ES-I3 (cell line): ENCODE measurements around the gene POTEI.
"Not testable (repeated sequence)": the region's sequence is repeated elsewhere in the genome, so short reads cannot be mapped to it uniquely, and the experiment has no call there.

ENCODE experiments used
- H3K36me3 ChIP-seq: 2 replicates; pipeline ENCODE4 v1.6.1; 2013; ENCODE audit warnings: mild to moderate bottlenecking, low read length, control low read depth, moderate library complexity; ENCODE audit not compliant: insufficient read depth
- H3K4me1 ChIP-seq: 2 replicates; pipeline ENCODE4 v1.6.1; 2013; ENCODE audit warnings: mild to moderate bottlenecking, control low read depth, low read length; ENCODE audit not compliant: insufficient read depth
- H3K9ac ChIP-seq: 2 replicates; pipeline ENCODE4 v1.6.1; 2013; ENCODE audit warnings: low read depth, mild to moderate bottlenecking, low read length, moderate library complexity
- H3K9me3 ChIP-seq: 2 replicates; pipeline ENCODE4 v1.6.1; 2013; ENCODE audit warnings: mild to moderate bottlenecking, low read length, moderate library complexity; ENCODE audit not compliant: control insufficient read depth, insufficient read depth

Gene POTEI

DNA sequence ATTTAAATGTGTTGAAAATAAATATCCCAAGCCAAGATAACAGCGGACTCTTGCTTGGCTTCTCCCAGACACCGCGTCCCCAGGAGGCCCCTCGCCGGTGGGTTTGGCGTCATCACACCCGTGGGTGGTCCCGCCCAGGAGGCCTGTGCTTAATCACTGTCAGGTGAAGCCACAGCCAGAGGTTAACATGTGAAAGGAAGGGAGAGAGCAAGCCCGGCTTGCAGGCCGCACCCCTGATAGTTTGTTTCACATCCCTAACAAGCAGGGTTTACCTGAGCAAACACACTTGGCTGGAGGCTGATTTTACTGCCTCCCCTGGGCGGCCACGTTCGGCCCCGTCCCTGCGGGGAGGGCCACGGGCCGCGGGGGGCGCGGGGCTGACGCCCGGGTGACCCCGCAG, 13.3 kb upstream of the POTEI start:
- H3K9ac ChIP-seq, H3K36me3 ChIP-seq, H3K4me1 ChIP-seq, H3K9me3 ChIP-seq: not testable (repeated sequence)

GRCh38 chr2:130520992-130521391, 11.9 kb upstream of the POTEI start, which contains the start of gene CFC1B:
Gene CFC1B, plus strand, starts transcription at chr2:130521222. Its CDS starts 263 bp downstream, at chr2:130521485.
- not testable (repeated sequence) for H3K9me3 ChIP-seq, H3K36me3 ChIP-seq, H3K9ac ChIP-seq, H3K4me1 ChIP-seq

- H3K4me1 ChIP-seq, H3K9me3 ChIP-seq, H3K36me3 ChIP-seq, H3K9ac ChIP-seq: not testable (repeated sequence)
These were observed 9.5 kb upstream of the POTEI start for GRCh38 chr2:130518516-130519106.

GRCh38 chr2:130511747-130512451, 2.8 kb upstream of the POTEI start:
- not testable (repeated sequence) for H3K4me1 ChIP-seq, H3K9me3 ChIP-seq, H3K9ac ChIP-seq, H3K36me3 ChIP-seq

- H3K4me1 ChIP-seq, H3K9me3 ChIP-seq, H3K9ac ChIP-seq, H3K36me3 ChIP-seq: not testable (repeated sequence)
These were observed 1.9 kb upstream of the POTEI start for GRCh38 chr2:130510807-130511746.

DNA sequence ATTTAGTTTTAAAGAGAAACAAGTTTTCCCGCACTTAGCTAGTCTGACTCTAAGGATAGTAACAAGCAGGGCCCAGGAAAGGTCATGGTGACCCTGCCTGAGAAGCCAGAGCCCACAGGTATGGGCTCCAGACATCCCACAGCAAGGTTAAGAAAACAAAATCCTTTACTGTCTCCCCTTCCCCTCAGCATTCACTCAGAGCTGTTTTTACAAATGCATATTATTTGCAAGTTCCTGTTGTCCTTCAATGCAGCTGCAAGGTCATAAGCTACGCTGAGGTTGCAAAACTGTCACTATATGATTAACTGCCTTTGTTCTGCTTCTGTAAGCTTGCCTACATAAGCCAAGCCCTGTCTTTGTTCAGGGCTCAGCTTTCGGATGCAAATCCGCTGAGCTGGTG, 18.1 kb downstream of the POTEI start:
- H3K9ac ChIP-seq, H3K36me3 ChIP-seq, H3K4me1 ChIP-seq, H3K9me3 ChIP-seq: not testable (repeated sequence)

GRCh38 chr2:130455413-130455812, 53.7 kb downstream of the POTEI start:
- not testable (repeated sequence) for H3K9me3 ChIP-seq

GRCh38 chr2:130454712-130455083, 54.4 kb downstream of the POTEI start:
- H3K36me3 ChIP-seq, H3K4me1 ChIP-seq, H3K9ac ChIP-seq: not testable (repeated sequence)

More at GRCh38 chr2:130455413-130455812, 53.7 kb downstream of the POTEI start:
- H3K36me3 ChIP-seq, H3K4me1 ChIP-seq, H3K9ac ChIP-seq: not testable (repeated sequence)

GRCh38 chr2:130453955-130454711, 55.0 kb downstream of the POTEI start:
- not testable (repeated sequence) for H3K9ac ChIP-seq, H3K4me1 ChIP-seq, H3K36me3 ChIP-seq, H3K9me3 ChIP-seq

More at GRCh38 chr2:130454712-130455083, 54.4 kb downstream of the POTEI start:
- H3K9me3 ChIP-seq = not testable (repeated sequence)

GRCh38 chr2:130452897-130453296, 56.2 kb downstream of the POTEI start:
- not testable (repeated sequence) for H3K9ac ChIP-seq, H3K36me3 ChIP-seq, H3K4me1 ChIP-seq, H3K9me3 ChIP-seq

- H3K36me3 ChIP-seq, H3K9ac ChIP-seq, H3K9me3 ChIP-seq, H3K4me1 ChIP-seq: not testable (repeated sequence)
These were observed 57.3 kb downstream of the POTEI start for GRCh38 chr2:130451823-130452222.

DNA sequence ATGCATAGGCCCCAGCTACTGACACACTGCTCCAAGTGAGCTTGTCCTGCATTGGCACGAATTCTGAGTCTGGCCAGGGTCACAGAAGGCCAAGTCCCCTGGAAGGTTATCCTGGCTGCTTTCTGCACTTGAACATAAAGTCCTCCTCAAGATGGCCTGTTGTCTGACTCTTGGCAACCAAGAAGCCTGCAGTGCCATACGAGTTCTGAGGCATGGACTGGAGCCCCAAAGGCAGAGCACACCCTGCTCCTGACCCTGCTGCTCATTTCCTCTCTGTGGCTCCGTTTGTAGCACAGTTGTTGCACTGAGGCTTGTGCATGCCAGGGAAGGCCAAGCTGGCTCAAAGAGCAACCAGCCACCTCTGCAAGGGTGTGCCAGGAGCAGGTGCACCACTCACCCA, 57.9 kb downstream of the POTEI start:
- not testable (repeated sequence) for H3K9ac ChIP-seq, H3K36me3 ChIP-seq, H3K4me1 ChIP-seq, H3K9me3 ChIP-seq

DNA sequence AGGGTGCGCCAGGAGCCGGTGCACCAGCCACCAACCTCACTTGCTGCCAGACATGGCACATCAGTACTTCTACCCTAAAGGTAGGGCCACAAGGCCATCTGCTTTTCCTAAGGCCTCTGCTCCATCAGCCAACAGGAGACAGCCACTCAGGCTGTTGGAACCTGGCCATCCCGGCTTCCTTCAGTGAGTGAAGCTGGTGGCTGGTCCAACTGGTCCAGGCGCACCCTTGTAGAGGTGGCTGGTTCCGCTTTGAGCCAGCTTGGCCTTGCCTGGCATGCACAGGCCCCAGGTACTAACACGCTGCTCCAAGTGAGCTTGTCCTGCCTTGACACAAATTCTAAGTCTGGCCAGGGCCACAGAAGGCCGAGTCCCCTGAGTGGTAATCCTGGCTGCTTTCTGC, 58.8 kb downstream of the POTEI start:
- H3K4me1 ChIP-seq, H3K9ac ChIP-seq, H3K9me3 ChIP-seq, H3K36me3 ChIP-seq: not testable (repeated sequence)

DNA sequence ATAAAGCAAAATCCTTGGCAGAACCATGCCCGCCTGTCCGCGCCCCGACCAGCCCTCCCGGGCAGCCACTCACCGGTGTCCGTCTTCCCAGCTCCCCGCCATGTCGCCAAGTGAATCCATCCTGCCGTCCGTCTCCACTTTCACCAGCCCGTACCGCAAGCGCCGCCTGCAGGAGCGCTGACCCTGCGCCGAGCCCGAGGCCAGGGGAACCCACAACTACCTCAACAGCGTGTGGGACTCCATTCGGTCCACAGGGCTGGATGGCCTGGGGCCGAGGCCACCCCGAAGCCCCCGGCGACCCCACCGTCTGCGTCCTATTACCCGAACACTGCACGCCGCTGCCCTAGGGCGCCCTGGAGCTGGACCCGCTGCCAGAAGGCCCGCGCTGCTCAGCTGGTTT, 81.5 kb downstream of the POTEI start:
- H3K4me1 ChIP-seq, H3K9ac ChIP-seq, H3K36me3 ChIP-seq, H3K9me3 ChIP-seq: not testable (repeated sequence)
